Bronchial epithelial cell (primary cell): ENCODE measurements around the gene IFI27. TPM values are rescaled to one million over a fixed set of nuclear protein-coding genes. Genes with fewer than 3 reads are reported as not detected.

Source experiments
- DNase-seq: peaks from one replicate; pipeline ENCODE4 v3.0.0-alpha.2; 2010; ENCODE audit warnings: low read depth
- FAIRE-seq: peaks from 2 replicates; lab custom pipeline; 2011; peaks lifted over from hg19 to GRCh38; lab: Jason Lieb, UNC
- H3K27me3 ChIP-seq: 2 replicates; pipeline ENCODE4 v1.5.1; 2011; ENCODE audit warnings: low read length; ENCODE audit not compliant: control insufficient read depth, insufficient read depth
- H3K36me3 ChIP-seq: 2 replicates; pipeline ENCODE4 v1.5.1; 2011; ENCODE audit warnings: low read length; ENCODE audit not compliant: control insufficient read depth, insufficient read depth
- H3K4me3 ChIP-seq: 2 replicates; pipeline ENCODE4 v1.5.1; 2011; ENCODE audit warnings: mild to moderate bottlenecking, low read depth, low read length, control low read depth
- total RNA-seq: library from RNA; depleted of rRNA; stranded (reverse); fragments of >200 nt; gene quantifications from 2 replicates; pipeline ENCODE4 v1.2.1, GENCODE V29; 2014
- TF ChIP-seq, protein P1 (sequence below): IDR thresholded peaks from 2 replicates; pipeline ENCODE4 v1.5.1; 2011; ENCODE audit warnings: mild to moderate bottlenecking, moderate library complexity, low read length, control low read depth, inconsistent platforms; ENCODE audit not compliant: insufficient read depth, severe bottlenecking

Gene IFI27
- total RNA-seq, 1 donor from 2014 or later = 20.5 TPM

DNA sequence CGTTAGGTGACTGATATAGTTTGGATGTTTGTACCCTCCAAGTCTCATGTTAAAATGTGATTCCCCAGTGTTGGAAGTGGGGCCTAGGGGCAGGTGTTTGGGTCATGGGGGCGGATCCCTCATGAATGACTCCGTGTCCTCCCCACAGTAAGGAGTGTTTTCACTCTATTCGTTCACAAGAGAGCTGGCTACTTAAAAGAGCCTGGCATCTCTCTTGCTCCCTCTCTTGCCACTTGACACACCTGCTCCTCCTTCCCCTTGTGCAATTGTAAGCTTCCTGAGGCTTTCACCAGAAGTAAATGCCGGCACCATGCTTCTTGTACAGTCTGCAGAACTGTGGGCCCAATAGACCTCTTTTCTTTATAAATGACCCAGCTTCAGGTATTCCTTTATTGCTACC, 16.3 kb downstream of the IFI27 start:
- Histone ChIP-seq H3K4me3 (no peak overlapping the region), H3K27me3 (no peaks in the 10 kb centered on the region), H3K36me3 (peaks cover 3% of the 10 kb centered on the region)
- DNase-seq (no peak), FAIRE-seq (no peak)
- TF ChIP-seq, protein P1, sequence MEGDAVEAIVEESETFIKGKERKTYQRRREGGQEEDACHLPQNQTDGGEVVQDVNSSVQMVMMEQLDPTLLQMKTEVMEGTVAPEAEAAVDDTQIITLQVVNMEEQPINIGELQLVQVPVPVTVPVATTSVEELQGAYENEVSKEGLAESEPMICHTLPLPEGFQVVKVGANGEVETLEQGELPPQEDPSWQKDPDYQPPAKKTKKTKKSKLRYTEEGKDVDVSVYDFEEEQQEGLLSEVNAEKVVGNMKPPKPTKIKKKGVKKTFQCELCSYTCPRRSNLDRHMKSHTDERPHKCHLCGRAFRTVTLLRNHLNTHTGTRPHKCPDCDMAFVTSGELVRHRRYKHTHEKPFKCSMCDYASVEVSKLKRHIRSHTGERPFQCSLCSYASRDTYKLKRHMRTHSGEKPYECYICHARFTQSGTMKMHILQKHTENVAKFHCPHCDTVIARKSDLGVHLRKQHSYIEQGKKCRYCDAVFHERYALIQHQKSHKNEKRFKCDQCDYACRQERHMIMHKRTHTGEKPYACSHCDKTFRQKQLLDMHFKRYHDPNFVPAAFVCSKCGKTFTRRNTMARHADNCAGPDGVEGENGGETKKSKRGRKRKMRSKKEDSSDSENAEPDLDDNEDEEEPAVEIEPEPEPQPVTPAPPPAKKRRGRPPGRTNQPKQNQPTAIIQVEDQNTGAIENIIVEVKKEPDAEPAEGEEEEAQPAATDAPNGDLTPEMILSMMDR = no peak

DNA sequence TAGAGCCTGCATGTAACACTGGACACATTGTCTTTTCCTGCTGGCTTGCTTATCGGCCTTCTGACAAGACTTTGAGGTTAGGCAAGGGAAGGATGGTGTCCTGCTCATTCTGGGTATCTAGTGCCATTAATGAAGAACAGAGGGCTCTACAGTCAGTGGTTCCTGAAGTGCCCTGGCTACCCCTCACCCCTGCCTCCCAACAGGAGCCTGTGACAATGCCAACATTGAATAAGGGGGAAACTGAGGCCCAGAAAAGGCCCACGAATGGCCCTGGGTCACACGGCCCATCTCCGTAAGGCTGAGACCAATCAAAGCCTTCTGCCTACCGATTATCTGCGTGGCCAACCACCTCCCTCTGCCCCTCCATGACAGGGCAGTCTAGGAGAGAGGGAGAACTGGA, 16.8 kb downstream of the IFI27 start:
- Histone ChIP-seq H3K4me3 (no peak overlapping the region), H3K36me3 (peaks cover 3% of the 10 kb centered on the region), H3K27me3 (no peaks in the 10 kb centered on the region)
- no peak for FAIRE-seq
- TF ChIP-seq, protein P1 = no peak
- no peak for DNase-seq

DNA sequence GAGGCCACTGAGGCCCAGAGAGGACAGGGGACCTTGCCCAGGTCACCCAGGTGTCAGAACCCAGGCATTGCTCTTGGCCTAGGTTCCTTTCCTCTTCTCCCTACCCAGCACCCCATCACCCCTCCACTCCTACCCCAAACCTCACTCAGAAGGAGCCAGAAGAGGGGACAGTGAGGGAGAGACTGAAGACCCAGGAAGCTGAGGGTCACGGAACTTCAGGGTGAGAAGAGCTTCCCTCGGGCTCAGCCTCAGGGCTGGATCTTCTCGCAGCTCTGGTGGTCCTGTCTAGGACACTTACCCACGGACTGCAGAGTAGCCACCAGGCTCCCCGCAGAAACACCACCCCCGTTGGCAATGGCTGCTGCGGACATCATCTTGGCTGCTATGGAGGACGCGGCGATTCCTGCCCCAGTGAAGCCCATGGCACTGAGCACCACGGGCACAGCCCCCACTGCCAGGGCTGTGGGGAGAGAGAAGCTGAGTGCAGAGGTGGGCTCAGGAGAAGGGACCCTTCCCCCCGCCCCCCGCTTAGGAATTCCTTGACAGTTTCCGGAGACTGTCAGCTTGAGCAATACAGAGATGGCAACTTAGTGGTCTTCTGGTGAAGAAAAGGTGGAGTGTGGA, 17.8 kb downstream of the IFI27 start:
- no peak for FAIRE-seq
- TF ChIP-seq, protein P1 = no peak
- no peak for DNase-seq
- H3K4me3 ChIP-seq = no peak overlapping the region
- H3K27me3 ChIP-seq = no peaks in the 10 kb centered on the region
- H3K36me3 ChIP-seq = peaks cover 3% of the 10 kb centered on the region

DNA sequence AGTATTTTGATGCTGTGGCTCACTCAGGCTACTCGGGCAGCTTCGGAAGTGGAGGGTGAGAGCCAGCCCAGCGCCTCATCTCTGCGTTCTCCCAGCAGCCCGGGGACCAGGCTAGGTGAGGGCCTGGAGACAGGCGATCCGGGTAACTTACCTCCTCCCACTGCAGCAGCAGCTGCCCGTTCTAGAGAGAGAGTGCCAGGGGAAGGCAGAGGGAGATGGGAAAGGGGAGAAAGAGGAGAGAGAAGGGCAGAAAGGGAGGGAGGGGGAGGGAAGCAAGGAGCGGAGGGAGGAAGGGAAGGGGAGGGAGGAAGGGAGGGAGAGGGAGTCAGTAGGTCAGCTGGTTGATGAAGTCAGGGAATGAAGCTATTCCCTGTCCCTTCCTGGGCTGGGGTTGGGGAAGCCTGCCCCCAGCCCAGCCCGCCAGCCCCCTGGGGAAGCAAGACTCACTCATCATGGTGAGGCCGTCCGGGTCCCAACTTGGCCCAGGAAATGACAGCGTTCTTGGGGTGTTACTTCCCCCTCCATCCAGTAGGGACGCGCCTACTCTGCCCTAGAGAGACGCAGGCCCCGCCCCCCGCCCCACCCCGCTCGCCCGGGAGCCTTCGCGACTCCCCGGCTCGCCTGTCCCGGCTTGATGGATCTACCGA, 18.7 kb downstream of the IFI27 start, which contains the start of gene IFI27L2:
TSS of gene IFI27L2 (minus strand) at position 494 of the 647 bp plus-strand sequence. CDS start at position 454, 40 bp downstream.
- no peak for FAIRE-seq
- peak; percentile 75 for DNase-seq
- H3K36me3 ChIP-seq = peaks cover 3% of the 10 kb centered on the region
- no peaks in the 10 kb centered on the region for H3K27me3 ChIP-seq
- peak within 1 kb of the TSS; percentile 62 for H3K4me3 ChIP-seq
- TF ChIP-seq, protein P1 = peak; percentile 35

DNA sequence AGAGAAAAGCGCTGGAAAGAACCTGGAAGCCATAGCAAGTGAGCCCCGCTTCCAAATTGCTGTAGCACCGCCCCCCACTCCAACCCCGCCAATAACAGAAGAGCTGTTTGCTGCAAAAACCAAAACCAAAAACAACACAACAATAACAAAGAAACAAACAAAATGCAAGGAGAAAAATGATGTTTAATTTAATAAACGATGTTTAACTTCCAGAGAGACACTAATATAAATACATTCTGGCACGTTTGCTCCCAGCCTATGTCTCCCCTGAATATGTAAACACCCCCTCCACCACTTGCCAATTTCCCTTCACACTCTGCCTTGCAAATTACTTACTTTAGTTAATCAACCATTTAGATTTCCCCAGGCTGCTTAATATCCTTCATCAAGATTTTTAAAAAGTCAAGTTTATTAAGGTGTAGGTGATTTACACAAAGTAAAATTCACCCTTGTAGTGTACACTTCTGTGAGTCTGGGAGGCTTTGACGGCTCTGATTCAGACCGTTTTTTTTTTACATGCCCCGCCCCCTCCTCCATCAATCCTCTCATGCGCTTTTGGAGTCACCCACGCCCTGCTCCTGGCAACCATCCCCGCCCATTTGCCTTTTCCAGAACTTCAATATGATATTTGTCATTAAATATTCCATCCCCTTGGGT, 19.4 kb downstream of the IFI27 start:
- H3K36me3 ChIP-seq = peaks cover 3% of the 10 kb centered on the region
- H3K4me3 ChIP-seq = peak overlapping the region; percentile 62
- peak; percentile 80 for DNase-seq
- TF ChIP-seq, protein P1 = no peak
- no peaks in the 10 kb centered on the region for H3K27me3 ChIP-seq
- FAIRE-seq = no peak
